OCI-LY3 (cell line): ENCODE results near the gene MINDY1.

ENCODE experiments used
- CTCF ChIP-seq: fragments of 200-600, 300-600 bp; sonication (generic); IDR thresholded peaks from 2 replicates; pipeline ENCODE4 v1.5.1; 2014; ENCODE audit warnings: antibody characterized with exemption, low read length, low read depth
- EZH2phosphoT487 ChIP-seq: fragments of 200-600 bp; shearing (Covaris generic); IDR thresholded peaks from 2 replicates; pipeline ENCODE4 v1.6.1; 2018; ENCODE audit warnings: antibody characterized with exemption, mixed run types, low read depth

DNA sequence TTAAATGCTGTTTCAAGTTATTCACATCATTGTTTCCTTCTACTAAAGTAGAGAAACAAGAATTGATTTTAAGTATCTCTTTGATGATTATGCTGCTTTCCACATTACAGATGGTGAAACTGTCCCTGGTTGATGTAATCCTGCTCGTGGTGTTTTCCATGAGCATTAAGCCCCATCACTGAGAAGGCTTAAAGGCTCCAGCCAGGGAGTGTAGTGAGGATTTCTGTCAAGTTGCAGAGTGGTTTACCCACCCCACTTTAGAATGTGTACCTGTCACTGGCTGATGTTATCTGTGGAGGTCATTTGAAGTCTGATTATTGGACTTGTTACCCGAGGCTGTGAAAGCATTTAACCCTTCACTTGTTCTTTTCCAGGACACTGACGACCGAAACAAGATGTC lies 44.9 kb downstream of the MINDY1 start:
- TF ChIP-seq CTCF (no peak), EZH2phosphoT487 (no peak)
